BLaER1 treated with 17β-estradiol and CSF1 and Interleukin-3, amounts not matched to agents 10 nM and 100 nM (cell line): ENCODE results near the gene BRSK2.

Source experiments
- H3K27ac ChIP-seq, 11 experiments: shearing (Covaris generic); formaldehyde crosslinking; 2 replicates each; pipeline ENCODE4 v1.8.1; 2022
- H3K27me3 ChIP-seq, 11 experiments: shearing (Covaris generic); formaldehyde crosslinking; 2 replicates each; pipeline ENCODE4 v1.8.1; 2022
- H3K36me3 ChIP-seq, 11 experiments: shearing (Covaris generic); formaldehyde crosslinking; 2 replicates each; pipeline ENCODE4 v1.8.1; 2022
- H3K4me1 ChIP-seq, 10 experiments: shearing (Covaris generic); formaldehyde crosslinking; 2 replicates each; pipeline ENCODE4 v1.8.1; 2022
- H3K4me2 ChIP-seq, 11 experiments: shearing (Covaris generic); formaldehyde crosslinking; 2 replicates each; pipeline ENCODE4 v1.8.1; 2022
- H3K4me3 ChIP-seq, 10 experiments: shearing (Covaris generic); formaldehyde crosslinking; 2 replicates each; pipeline ENCODE4 v1.8.1; 2022
- H3K9ac ChIP-seq, 11 experiments: shearing (Covaris generic); formaldehyde crosslinking; 2 replicates each; pipeline ENCODE4 v1.8.1; 2022
- H3K9me3 ChIP-seq, 11 experiments: shearing (Covaris generic); formaldehyde crosslinking; replicated peaks in 1 of 11; 2 replicates each; pipeline ENCODE4 v1.8.1; 2022
- H4K20me1 ChIP-seq, 11 experiments: shearing (Covaris generic); formaldehyde crosslinking; 2 replicates each; pipeline ENCODE4 v1.8.1; 2022
- Cebpa-rat ChIP-seq, 11 experiments: shearing (Covaris generic); IDR thresholded peaks; 2 replicates each; pipeline ENCODE4 v1.8.1; 2022

Gene BRSK2

DNA sequence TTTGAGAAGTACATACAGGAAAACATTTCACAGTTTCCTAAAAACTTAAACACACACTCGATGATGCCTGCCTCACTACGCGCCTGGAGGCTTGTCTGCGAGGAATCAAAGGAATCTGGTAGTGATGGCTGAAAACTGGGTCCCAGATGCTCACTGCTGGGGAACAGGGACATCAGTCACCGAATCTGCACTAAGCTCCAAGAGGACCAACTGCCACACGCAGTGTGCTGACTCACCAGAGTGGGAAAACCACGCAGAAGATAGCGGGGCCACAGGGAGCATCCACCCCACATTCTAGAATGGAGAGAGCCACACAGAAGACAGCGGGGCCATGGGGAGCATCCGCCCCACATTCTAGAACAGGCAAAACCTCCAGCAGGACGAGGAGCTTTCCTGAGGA lies 121.2 kb downstream of the BRSK2 start:
- H3K27ac ChIP-seq: peak overlapping the region in 1 of 11 experiments; percentile 44; a peak in 1 of 22 replicates
- H3K36me3 ChIP-seq: 0 out of 22 replicates have a peak, but pooled peaks cover 0 to 12% (median 0%) of the 10 kb centered on the region in 11 experiments
- H4K20me1 ChIP-seq: peaks cover 92 to 97% (median 96%) of the 10 kb centered on the region in 11 experiments
- H3K4me2 ChIP-seq: peak overlapping the region in 10 of 11 experiments; percentile 2 to 55 (median 40); a peak in 15 of 22 replicates
- peak overlapping the region in 2 of 11 experiments; percentile 25 to 28; a peak in 2 of 22 replicates for H3K9ac ChIP-seq
- no peaks in the 10 kb centered on the region for H3K27me3 ChIP-seq
- TF ChIP-seq Cebpa-rat (IDR thresholded peaks at IDR 0.05): no peak
- peaks cover 77 to 94% (median 90%) of the 10 kb centered on the region in 10 experiments for H3K4me1 ChIP-seq
- no peaks in the 10 kb centered on the region for H3K9me3 ChIP-seq
- H3K4me3 ChIP-seq: no peak overlapping the region

- H3K9ac ChIP-seq: peak overlapping the region in 1 of 11 experiments; percentile 14; a peak in 1 of 22 replicates
- H3K4me3 ChIP-seq: no peak overlapping the region
- no peaks in the 10 kb centered on the region for H3K9me3 ChIP-seq
- no peaks in the 10 kb centered on the region for H3K27me3 ChIP-seq
- peaks cover 77 to 94% (median 90%) of the 10 kb centered on the region in 10 experiments for H3K4me1 ChIP-seq
- H3K36me3 ChIP-seq: 0 out of 22 replicates have a peak, but pooled peaks cover 0 to 12% (median 0%) of the 10 kb centered on the region in 11 experiments
- no peak for TF ChIP-seq Cebpa-rat (IDR thresholded peaks at IDR 0.05)
- peaks cover 92 to 97% (median 96%) of the 10 kb centered on the region in 11 experiments for H4K20me1 ChIP-seq
- H3K27ac ChIP-seq: peak overlapping the region in 1 of 11 experiments; percentile 18; a peak in 1 of 22 replicates
- peak overlapping the region in 10 of 11 experiments; percentile 14 to 55 (median 40); a peak in 16 of 22 replicates for H3K4me2 ChIP-seq
These were observed 122.3 kb downstream of the BRSK2 start for GRCh38 chr11:1511937-1512496.
